ENCODE measurements around the gene ITGA5.

DNA sequence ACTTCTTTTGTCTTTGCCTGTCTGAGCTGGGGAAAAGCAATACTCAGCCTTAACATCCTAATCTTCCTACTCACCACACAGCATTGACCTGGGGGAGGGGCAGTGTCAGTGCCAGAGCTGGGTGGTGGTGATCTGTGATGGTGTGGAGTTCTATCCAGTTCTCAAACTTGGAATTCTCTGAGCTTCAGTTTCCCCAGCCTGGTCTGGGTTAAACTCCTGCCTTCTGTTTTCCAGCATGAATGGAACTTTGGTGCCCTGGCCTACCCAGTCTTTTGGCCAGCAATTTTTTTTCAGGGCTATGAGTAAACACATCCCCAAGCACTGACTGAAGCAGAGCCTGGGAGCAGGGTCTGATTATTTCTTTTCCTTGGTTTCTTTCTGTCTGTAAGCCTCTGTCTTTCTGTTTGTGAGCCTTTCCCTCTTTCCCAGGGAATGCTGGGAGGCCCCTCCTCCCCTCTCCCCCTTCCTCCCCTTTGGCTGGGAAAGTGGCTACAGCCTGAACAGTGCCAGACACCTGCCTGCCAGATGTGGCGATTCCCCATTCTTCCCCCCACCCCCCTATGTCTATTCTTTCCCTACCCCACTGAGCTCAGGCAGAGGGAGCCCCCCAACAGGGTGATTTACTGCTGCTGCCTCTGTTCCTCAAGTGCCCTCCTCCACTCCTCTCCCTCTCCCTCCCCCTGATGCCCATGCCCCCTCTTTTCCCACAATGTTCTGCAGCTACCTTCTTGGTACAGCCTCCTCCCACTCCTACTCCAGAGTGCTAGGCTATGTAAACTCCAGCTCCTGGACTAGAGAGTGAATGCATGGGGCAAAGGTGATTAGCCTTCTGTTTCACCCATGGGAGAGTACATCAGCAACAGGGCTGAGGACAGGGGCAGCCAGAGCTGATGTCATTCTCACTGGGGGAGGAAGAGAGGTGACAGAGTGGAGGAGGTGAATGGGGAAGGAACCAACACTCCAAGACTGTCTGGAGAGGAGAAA lies 65.9 kb downstream of the ITGA5 start:
- TF ChIP-seq, protein P1, sequence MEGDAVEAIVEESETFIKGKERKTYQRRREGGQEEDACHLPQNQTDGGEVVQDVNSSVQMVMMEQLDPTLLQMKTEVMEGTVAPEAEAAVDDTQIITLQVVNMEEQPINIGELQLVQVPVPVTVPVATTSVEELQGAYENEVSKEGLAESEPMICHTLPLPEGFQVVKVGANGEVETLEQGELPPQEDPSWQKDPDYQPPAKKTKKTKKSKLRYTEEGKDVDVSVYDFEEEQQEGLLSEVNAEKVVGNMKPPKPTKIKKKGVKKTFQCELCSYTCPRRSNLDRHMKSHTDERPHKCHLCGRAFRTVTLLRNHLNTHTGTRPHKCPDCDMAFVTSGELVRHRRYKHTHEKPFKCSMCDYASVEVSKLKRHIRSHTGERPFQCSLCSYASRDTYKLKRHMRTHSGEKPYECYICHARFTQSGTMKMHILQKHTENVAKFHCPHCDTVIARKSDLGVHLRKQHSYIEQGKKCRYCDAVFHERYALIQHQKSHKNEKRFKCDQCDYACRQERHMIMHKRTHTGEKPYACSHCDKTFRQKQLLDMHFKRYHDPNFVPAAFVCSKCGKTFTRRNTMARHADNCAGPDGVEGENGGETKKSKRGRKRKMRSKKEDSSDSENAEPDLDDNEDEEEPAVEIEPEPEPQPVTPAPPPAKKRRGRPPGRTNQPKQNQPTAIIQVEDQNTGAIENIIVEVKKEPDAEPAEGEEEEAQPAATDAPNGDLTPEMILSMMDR (IDR thresholded peaks at IDR 0.05; ENCODE audit: low read depth, low read length), result no peak
- TF ChIP-seq EZH2phosphoT487 (IDR thresholded peaks at IDR 0.05; ENCODE audit: low read depth), result no peak
